HG02973 (cell line): ENCODE results near the gene SYNE4.
"Not testable (repeated sequence)": the region's sequence is repeated elsewhere in the genome, so short reads cannot be mapped to it uniquely, and the experiment has no call there.

Source experiments
- ATAC-seq: cut with Tn5 transposase; IDR thresholded peaks from one replicate; pipeline ENCODE4 v1.9.1; 2021; ENCODE audit warnings: moderate library complexity; ENCODE audit not compliant: unreplicated experiment

SYNE4 gene, protein sequence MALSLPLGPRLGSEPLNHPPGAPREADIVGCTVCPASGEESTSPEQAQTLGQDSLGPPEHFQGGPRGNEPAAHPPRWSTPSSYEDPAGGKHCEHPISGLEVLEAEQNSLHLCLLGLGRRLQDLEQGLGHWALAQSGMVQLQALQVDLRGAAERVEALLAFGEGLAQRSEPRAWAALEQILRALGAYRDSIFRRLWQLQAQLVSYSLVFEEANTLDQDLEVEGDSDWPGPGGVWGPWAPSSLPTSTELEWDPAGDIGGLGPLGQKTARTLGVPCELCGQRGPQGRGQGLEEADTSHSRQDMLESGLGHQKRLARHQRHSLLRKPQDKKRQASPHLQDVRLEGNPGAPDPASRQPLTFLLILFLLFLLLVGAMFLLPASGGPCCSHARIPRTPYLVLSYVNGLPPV

DNA sequence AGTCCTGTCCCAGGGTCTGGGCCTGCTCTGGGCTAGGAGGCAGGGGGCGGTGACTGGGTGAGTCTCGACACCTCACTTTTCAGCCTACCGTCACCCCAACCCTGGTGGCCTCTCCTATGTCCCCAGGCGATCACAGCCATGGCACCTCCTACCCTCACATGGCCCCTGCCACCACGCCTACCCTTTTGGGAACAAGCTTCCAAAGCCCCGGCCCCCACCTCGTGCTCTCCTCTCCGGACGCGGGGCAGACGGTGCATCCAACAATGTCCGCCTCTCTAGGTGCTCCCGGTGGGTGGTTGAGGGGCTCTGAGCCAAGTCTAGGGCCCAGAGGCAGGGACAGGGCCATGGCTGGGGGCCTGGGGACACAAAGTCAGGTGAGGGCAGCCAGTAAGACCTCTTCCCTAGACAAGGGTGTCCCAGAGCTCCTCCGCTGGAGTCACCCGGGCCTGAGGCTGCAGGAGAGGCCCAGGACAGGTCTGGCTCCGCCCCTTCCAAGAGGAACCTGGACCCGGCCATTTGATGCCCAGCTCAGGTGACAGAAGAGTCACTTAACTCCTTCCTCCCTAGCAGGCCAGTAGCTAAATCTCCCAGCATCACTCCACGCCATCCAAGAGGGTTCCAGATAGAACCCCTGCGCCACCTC is at the start of gene SYNE4:
SYNE4 (minus strand) TSS at position 478 of the 643 bp plus-strand sequence; CDS start at position 346, 132 bp downstream.
- no peak for ATAC-seq

DNA sequence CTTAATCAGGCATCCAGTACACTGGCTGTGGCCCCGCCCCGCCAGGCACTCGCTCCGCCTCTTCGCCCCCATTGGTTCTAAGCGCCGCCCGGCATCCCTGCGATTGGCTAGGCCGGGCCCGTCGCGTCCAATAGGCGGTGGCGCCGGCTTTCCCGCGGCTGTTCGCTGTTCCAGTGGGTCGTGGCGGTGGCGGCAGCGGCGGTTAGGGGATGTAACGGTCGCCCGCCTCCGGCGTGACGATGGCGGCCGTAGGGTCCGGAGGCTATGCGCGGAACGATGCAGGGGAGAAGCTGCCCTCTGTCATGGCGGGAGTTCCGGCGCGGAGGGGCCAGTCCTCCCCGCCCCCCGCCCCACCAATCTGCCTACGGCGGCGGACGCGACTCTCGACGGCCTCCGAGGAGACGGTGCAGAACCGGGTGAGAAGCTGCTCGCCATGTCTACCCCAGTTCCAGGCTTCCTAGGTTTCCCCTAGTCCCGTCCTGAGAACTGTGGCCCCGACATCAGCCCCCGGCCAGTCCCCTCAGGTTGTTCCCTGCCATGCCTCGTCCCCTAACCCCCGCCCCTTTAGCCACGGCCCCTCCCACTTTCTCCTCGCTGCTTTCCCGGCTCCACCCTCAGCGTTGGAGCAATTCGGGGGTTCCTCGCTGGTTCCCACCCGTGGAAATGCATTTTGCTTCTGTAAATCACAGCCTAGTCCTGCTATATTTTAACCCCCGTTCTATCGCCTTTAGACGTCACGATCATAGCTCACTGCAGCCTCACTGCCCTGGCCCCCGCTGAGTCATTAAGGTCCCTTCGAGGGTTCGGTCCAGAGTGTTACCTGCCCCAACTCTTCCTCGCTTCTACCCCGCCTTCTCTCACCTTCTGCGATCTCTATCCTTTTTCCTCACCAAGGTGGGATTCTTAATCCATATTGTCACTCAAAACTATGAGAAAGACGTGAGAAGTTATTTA is 46.4 kb upstream of the SYNE4 start, which contains the start of gene WDR62:
WDR62 (plus strand) TSS at position 165 of the 954 bp plus-strand sequence; CDS start at position 240, 75 bp downstream.
- ATAC-seq = peak; percentile 64

DNA sequence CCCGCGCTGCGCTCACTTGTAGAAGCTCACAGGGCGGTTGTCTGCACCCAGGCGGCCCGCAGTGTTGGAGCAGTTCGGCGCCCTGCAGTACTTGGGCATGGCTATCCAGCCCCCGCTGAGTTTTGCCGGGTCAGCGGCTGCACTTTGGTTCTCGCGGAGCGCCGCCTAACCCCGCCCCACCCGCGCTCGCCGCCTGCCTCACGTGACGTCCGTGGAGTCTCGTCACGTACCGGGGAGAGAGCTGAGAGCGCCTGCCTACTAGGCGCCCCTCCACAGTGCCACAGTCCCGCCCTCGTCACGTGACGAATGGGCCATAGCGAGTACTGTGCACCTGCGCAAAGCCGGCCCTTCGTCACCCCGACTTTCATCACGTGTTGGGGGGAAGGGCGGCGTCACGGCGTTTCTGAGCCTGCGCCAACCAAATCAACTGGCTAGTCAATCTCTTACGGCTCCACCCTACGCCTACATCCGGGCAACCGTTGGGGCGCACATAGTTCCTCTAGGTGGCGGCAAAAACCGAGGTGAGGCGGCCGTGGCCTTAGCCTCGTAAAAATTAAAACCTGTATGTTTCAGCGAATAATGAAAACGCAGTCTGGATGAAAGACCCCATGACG is 45.6 kb upstream of the SYNE4 start, which contains the start of gene THAP8:
THAP8 (minus strand) TSS at position 167 of the 614 bp plus-strand sequence; CDS start at position 99, 68 bp downstream.
- peak; percentile 70 for ATAC-seq

DNA sequence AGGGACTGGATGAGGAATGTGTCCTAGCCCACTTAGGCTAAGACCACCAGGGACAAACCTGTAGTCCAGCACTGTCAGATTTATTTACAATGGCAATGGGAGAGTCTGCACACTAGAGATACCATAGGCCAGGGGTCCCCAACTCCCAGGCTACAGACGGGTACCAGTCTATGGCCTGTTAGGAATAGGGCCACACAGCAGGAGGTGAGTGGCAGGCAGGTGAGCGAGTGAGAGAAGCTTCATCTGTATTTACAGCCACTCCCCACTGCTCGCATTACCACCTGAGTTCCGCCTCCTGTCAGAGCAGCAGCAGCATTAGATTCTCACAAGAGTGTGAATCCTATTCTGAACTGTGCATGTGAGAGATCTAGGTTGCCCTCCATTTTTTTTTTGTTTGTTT is 43.0 kb upstream of the SYNE4 start:
- ATAC-seq = no peak

DNA sequence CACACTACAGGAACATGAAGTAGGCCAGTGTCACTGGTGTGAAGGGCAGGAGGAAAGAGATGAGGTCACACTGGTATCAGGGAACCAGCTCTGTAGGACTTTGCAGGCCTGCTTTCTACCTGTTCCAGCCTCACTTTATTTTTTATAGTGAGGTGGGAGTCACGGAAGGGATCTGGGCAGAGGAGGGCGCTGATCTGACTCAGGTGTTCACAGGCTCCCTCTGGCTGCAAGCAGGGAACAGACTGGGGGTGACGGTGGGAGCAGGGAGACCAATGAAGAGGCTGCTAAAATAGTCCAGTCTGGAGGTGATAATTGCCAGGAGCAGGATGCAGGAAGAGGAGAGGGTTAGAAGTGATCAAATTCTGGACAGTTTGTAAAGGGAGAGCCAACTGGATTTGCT is 42.6 kb upstream of the SYNE4 start:
- ATAC-seq = no peak

DNA sequence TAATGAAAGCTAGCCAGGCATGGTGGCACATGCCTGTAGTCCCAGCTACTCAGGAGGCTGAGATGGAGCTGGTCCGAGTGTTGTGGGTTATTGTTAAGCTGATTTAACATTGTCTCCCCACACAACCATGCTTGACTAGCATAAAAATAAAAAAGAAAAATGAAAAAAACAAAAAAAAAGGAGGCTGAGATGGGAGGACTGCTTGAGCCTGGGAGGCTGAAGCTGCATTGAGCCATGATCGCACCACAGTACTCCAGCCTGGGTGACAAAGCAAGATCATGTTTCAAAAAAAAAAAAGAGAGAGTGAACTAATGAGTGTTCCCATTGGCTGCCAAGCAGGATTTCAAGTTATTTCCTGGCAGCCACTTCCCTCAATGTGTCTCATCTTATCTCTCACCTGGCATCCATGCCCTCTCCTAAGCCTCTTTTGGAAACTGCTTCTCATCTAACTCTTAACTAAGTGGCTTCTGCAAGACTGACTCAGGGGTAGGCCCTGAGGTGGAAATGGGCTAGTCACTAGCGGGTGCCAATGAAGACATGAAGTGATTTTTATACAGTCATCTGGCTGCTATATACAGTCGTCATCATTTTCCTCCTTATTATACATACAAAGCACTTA is 40.6 kb upstream of the SYNE4 start:
- no peak for ATAC-seq

DNA sequence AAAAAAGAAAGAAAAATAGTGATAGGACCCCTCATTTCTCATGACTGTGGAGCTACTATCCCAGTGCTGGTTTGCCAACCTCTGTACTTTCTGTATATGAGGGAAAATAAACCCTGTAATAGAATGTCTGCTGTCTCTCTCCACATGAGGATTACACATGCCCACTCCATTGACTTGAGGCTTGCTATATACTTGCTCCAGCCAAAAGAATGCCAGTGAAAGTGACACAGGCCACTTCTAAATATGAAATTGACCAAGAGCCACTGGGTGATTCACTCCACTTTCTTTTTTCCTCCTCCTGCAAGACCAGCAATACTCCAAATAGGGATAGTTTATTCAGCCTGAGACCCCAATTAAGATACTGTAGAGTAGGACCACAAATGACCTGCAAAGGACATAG is 39.2 kb upstream of the SYNE4 start:
- ATAC-seq = no peak

DNA sequence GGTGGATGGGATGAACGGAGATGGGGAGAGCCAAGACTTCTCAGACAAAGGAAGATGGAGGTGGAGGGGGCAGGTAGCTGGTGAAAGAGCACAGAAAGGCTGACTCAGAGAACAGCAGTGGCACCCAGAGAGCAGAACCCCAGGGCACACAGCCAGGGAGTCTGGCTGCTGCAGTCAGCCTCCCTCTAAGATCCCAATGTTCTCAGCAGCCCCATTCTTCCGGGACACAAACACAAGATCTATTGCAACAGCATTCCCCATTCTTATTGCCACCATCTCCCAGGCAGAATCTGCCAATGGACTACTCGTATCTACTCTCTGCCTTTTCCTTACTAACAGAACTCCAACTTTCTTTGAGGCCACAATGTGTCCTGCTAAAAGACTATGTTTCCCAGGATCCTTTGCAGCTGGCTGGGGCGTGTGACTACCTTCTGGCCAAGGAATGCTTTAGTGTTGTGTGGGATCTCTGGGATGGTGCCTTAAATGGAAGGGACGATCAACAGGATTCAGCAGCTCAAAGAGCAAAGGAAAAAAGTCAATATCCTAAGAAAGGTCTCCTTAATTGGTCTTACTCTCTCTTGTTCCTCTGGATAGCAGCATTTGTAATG is 37.9 kb upstream of the SYNE4 start:
- ATAC-seq = no peak

DNA sequence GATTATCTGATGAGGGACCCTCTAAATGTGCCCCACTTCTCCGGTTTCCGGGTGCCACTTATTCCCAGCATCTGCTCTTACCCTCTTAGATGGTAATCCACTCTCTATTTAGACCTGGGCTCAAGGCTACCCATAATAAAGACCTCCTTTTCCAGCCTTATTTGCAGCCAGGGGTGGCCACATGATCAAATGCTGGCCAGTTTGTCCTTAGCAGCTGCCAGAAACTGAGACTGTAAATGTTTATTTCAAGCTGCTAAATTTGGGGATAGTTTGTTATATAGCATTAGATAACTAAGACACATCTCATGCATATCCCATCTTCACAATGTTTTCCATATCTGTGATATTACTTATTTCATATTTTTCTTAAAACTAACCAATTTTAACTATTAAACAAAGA is 35.3 kb upstream of the SYNE4 start:
- no peak for ATAC-seq

DNA sequence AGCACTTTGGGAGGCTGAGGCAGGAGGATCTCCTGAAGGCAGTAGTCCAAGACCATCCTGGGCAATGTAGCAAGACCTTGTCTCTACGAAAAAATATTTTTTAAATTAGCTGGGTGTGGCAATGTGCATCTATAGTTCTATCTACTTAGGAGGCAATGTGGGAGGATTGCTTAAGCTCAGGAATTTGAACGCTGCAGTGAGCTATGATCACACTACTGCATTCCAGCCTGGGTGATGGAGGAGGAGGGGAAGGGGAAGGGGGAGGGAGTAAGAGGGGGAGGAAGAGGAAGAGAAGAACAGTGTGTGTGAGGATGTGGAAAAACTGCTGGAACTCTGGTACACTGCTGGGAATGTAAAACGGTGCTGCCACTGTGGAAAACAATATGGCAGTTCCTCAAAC is 33.2 kb upstream of the SYNE4 start:
- no peak for ATAC-seq

DNA sequence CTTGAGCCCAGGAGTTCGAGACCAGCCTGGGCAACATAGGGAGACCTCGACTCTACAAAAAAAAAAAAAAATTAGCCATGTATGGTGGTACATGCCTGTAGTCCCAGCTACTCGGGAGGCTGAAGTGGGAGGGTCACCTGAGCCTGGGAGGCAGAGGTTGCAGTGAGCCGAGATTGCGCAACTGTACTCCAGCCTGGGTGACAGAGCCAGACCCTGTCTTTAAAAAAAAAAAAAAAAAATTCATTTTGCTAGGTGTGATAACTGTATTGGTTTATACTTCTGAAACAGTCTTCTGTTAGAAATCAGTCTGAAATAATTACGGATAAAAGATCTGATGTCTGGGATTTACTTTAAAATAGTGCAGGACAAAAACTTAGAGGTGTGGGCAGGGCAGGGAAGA is 32.5 kb upstream of the SYNE4 start:
- ATAC-seq = not testable (repeated sequence)

DNA sequence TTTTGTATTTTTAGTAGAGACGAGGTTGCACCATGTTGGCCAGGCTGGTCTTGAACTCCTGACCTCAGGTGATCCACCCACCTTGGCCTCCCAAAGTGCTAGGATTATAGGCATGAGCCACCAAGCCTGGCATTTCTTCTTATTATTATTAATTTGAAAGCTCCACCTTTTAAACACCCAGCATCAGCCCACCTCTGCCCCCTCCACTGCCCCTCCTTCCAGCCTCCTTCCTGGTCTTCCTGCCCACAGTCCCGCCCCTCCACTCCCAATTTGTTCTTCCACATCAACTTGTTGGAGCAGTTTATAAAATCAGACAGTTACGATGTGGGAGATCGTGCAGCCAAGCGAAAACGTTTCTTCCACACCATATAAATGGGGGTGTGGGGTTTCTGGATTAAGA is 31.9 kb upstream of the SYNE4 start:
- ATAC-seq = no peak

DNA sequence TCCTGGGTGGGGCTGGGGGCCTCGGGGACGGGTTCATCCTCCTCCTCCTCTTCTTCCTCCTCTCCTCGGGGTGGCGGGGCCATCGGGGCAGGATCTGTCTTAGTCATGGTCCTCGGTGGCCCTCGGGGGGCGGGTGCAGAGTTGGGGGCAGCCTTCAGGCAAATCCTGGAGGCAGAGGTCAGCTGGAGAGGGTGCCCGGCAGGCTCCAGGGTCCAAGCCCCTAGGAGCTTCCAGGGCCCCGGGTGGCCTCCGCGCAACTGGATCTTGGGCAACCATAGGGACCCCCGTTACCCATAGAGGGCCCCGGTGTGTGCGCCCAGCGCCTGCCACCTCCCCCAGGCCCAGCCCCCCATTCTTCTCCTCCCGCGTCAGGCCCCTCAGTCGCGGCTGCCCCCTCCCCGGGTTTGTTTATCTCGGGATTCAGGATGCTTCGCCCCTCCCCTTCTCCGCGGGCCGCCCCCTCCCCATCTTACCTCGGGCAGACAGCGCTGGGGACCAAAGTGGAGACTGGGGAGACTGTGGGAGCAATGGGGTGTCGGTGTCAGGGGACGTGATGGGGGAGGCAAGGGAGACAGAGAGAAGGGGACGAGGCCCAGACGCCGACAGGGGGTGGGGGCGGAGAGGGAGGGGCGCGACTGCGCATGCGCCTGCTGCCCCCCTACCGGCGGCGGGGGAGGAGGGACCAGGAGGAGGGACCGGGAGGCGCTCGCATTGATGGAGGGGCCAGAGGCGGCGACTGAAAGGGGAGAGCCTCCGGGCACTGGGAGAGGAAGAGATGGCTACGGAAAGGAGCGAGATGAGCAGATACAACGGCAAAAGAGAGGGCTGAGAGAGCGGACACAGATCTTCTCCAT is 23.9 kb upstream of the SYNE4 start, which contains the start of gene CLIP3:
CLIP3 (minus strand) TSS at position 623 of the 854 bp plus-strand sequence; CDS start at position 107, 516 bp downstream.
- ATAC-seq = no peak

DNA sequence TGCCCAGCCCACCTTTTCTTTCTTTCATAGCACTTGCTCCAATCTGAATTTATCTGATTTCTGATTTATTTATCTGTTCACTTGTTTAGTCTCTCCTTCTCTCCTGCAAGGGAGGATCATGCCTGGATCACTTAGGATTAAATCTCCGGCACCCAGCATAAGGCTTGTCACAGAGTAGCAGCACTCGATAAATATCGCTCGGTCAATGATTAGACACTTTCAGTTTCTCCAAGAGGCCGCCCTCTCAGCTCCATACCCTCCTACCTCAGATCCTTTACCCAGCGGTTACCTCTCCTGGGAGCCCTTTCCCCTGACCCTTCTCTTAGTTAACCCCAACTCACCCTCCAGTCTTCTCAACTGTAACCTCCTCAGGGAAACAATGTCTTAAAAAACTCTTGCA is 22.7 kb upstream of the SYNE4 start:
- no peak for ATAC-seq

DNA sequence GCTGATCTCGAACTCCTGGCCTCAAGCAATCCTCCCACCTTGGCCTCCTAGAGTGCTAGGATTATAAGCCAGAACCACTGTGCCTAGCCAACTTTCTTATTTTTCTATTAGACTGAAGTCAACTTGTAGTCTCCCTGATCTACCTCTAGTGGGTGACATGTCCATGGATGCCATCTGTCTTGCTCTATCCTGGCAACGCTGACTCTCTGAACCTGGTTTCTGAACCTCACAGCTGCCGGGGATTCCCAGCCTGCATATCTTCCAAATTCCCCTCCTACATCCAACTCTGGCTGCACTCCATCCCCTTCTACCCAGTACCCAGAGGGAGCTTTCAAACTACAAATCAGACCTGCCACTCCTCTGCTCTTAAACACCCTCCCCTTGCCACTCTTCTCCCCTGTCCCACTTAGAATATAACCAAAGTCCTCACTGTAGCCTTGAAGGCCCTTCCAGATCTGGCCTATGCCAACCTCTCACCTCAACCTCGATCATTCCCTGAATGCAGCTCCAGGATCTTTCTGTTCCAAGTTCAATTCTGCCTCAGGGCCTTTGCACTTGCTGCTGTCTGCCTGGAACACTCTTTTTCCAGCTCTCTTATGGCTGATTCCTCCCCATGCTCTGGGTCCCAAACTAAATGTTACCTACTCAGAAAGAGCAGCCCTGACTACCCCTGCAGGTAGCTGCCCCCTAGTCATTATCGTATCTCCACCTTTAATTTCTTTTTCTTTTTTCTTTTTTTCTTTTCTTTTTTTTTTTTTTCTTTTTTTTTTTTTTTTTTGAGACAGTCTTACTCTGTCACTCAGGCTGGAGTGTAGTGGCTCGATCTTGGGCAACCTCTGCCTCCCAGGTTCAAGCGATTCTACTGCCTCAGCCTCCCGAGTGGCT is 21.9 kb upstream of the SYNE4 start:
- ATAC-seq = no peak

DNA sequence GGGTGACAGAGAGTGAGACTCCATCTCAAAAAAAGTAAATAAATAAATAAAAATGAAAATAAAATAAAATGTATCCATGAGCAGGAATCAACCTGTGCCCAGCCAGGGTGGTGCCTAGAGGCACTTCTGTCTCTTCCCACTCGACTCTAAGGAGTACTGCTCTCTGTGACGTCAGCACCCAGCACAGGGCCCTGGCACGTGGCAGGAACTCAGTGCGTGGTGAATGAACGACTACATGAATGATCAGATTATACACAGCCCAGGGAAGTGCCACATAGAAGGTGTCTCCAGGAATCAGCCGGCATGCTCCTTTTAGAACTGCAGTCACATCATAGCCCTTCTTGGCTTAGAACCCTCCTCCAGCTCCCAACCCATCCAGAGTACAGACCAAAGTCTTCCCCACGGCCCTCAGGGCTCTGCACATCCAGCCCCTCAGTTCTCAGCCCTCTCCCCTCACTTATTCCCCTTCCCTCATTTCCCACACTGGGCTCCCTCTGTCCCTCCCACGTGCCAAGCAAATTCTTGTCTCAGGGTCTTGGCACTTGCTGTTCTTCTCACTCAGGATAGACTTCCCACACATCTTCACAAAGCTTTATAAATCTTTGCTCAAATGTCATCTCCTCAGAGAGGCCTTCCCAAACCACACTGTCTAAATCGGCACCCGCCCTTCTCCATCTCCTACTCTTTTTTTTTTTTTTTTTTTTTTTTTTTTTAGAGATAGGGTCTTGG is 19.9 kb upstream of the SYNE4 start:
- no peak for ATAC-seq

DNA sequence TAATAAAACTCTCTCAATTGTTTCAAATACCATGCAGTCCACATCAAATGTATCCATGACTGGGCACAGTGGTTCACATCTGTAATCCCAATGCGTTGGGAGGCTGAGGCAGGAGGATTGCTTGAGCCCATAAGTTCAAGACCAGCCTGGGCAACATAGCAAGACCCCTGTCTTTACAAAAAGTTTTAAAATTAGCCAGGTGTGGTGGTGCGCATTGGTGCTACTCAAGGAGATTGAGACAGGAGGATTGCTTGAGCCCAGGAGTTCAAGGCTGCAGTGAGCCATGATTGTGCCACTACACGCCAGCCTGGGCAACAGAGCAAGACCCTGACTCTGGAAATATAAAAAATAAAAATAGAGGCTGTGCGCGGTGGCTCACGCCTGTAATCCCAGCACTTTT is 19.1 kb upstream of the SYNE4 start:
- ATAC-seq = no peak
